Stimulated activated naive CD4-positive, alpha-beta T cell (primary cell): ENCODE results near the gene SLC30A3.

Source experiments
- DNase-seq, 6 experiments: peaks; one replicate each; lab custom pipeline; 2025; lab: John Stamatoyannopoulos, UW

Gene SLC30A3

GRCh38 chr2:27204566-27204965, 58.3 kb downstream of the SLC30A3 start:
- DNase-seq, result no peak

- no peak for DNase-seq
Measured at GRCh38 chr2:27203741-27204140, 59.1 kb downstream of the SLC30A3 start.
